ENCODE data around the gene CLNS1A.
"Not testable (repeated sequence)": the region's sequence is repeated elsewhere in the genome, so short reads cannot be mapped to it uniquely, and the experiment has no call there.

The CLNS1A gene

GRCh38 chr11:77619576-77620198, 17.9 kb downstream of the CLNS1A start:
- peak in 1 of 56 donors; percentile 12 for DNase-seq

DNA sequence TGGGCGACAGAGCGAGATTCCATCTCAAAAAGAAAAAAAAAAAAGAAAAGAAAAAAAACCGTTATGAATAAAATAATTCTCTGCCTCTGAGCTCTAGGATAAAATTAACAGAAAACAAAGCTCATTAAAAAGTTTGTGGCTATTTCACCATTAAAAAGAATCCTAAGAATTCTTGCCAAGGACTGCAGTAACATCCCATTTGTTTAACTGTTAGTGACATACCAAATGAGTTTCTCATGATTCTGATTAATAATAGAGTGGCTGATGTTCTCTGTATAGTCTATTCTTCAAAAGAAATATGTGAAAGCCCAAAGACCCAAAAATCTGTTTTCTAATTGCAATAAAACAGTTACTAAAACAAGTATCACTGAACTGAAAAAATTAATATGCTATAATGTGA, 19.7 kb downstream of the CLNS1A start:
- no peak for DNase-seq

GRCh38 chr11:77611921-77612320, 25.7 kb downstream of the CLNS1A start:
- DNase-seq: no peak

DNA sequence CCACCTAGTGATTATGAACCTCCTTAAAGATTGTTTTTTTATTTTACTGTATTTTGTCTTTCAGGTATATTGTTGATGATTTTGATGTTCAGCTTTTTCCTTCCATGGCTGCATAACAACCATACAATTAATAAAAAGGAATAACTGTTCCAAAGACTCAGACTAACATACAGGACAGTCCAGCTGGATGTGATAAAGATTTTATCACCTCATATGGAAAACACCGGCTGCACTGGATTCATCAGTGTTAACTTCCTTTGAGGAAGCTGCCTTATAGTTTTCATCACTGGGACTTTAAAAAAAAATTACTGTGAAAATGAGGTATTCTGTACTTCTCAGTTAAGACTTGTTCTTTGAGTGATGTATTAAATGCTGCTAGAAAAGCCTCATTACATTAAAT, 28.4 kb downstream of the CLNS1A start:
- no peak for DNase-seq

- DNase-seq: no peak
Observed at GRCh38 chr11:77604281-77604680, 33.3 kb downstream of the CLNS1A start.

DNA sequence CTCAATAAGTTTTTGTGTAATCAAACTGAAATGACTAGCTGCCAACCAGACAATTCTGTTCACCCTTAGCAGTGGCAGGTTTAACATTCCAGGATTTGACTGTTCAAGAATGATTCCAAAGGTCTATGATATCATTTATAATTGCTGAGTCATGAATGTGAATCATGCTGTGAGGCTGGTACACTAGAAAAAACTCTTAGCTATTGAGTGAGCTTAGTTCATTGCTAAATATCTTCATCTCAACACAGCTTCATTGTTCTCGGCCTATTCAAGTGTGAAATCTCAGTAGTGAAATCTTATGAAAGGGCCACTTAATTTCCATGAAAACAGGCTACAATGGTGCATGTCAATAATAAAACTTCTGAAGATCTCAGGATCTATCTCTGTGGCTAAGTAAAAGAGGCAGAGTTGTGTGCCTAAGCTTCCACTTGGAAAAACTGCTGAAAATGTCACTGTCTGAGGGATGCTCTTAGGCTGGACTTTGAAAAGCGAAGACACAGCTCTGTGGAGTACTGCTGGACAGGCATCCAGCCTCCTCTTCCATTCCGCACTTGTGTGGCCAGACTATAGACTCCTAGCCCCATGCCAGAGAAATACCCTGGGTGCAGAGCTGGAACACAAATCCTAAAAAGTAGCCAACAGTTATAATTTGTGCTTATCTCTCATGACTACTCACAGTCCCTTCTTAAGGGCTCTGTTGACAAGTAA, 35.1 kb downstream of the CLNS1A start:
- peak in 4 of 56 donors; percentile 1 to 10 (median 8) for DNase-seq

- DNase-seq: no peak
Observed at GRCh38 chr11:77598195-77598594, 39.4 kb downstream of the CLNS1A start.

DNA sequence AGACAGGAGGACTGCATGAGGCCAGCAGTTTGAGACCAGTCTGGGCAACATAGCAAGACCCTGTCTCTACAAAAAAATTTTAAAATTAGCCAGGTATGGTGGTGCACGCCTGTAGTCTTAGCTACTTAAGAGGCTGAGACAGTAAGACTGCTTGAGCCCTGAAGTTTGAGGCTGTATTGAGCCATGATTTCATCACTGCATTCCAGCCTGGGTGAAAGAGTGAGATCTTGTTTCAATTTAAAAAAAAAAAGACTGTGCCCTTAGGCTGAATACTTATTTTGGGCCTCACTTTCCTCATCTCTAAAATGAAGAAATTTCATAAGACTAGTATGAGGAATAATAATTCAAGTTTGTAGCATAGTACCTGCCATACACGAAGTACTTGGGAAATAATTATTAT, 41.0 kb downstream of the CLNS1A start:
- DNase-seq: no peak

GRCh38 chr11:77593883-77594282, 43.7 kb downstream of the CLNS1A start:
- no peak for DNase-seq

DNA sequence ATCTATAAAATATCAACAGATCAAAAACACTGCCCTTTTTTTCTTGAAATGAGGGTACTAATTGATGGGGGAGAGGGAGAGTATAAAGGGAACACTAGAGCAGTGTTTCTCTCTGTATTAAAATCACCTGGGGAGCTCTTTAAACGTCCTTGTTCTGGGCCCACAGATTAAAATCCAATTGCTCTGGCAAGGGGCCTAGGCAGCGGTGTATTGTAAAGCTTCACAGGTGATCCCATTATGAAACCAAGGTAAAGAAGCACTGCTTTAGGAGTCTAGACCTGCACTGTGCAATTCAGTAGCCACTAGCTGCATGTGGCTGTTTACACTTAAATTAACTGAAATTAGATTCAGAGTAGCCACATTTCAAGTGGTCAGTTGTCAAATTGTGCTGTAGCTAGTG, 44.9 kb downstream of the CLNS1A start:
- no peak for DNase-seq

- DNase-seq: peak in 46 of 56 donors; percentile 13 to 78 (median 58)
Observed at GRCh38 chr11:77590194-77590782, 47.3 kb downstream of the CLNS1A start.

DNA sequence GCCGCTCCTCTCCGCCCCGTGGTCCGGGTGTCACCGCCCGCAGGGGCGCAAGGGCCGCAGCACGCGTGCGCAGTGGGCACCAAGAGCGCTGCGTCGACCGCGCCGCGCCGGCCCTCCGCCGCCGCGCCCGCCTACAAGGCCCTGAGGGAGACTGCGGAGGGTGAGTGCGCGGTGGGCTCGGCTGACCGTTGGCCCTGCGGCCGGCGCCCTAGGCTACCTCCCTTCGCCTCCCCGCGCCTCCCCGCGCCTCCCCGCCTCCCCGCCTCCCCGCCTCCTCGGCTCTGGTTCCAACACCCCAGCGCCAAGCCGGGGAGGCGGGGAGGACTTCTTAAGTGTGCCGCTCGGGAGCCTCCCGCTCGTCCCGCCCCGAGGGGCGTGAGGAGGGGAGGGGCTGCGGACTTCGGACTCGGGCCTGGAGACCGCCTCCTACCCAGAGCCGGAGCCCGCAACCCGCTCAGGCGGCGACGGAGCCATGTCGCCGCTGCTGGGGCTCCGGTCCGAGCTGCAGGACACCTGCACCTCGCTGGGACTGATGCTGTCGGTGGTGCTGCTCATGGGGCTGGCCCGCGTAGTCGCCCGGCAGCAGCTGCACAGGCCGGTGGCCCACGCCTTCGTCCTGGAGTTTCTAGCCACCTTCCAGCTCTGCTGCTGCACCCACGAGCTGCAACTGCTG, 47.9 kb downstream of the CLNS1A start, which contains the start of gene AQP11:
AQP11 (plus strand) TSS at position 433 of the 673 bp plus-strand sequence; CDS start at position 473, 40 bp downstream.
- peak in 54 of 56 donors; percentile 39 to 91 (median 77) for DNase-seq

DNA sequence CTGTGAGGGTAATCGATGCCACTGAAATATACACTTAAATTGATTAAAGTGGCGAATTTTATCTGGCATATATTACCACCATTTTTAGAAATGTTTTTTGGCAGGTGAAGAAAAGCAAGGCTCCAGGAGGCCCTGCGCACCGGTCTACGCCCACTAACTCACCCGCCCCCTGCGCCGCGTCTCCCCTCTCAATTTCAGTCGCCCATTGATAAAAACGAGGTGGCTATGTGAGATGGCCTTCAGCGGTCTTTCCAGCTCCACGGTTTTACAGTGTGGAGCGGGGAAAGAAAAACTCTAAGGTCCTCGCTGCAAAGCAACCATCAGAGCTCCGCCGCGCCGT, 48.4 kb downstream of the CLNS1A start:
- no peak for DNase-seq

DNA sequence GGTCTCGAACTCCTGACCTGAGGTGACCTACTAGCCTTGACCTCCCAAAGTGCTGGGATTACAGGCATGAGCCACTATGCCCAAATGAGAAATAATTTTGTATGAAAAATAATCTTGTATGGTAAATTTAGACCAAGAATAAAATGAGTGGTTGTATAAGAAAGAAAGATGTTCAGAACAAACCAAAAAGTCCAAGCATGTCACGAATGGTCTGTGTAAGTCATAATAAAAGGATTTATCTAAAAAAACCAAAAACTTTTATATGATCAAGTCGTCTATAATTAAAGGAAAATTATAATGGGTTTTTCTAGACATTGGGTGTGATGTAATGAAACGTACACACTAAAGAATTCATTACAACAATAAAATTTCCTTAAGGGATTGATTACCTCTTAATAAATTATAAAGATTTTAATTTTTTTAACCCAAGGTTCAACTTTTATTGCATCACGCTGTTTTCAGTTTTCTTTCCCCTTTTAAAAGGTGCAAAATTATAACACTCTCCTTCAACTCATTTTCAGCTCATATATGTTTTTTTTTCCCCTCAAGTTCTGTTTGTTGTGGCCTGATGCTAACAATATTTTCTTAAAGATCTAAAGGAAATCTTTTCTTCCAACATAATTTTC, 56.8 kb downstream of the CLNS1A start:
- no peak for DNase-seq

- DNase-seq: not testable (repeated sequence)
Observed at GRCh38 chr11:77575428-77575827, 62.2 kb downstream of the CLNS1A start.

DNA sequence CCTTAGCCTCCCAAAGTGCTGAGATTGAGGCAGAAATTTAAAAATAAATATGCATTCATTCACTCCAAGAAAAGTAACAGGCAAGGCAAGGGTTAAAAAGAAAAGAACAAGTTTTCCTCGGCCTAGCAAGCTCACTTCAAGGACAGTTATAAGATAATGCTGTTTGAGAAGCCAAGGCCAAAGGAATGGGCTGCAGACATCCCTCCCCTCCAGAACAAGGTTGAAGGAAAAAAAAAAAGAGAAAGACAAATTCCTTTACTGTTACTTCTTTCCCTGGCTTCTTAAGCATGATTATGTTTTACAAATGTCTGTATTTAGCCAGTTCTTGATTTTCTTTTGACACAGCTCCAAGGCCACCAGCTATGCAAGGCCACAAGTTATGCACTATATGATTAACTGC, 66.7 kb downstream of the CLNS1A start:
- not testable (repeated sequence) for DNase-seq

DNA sequence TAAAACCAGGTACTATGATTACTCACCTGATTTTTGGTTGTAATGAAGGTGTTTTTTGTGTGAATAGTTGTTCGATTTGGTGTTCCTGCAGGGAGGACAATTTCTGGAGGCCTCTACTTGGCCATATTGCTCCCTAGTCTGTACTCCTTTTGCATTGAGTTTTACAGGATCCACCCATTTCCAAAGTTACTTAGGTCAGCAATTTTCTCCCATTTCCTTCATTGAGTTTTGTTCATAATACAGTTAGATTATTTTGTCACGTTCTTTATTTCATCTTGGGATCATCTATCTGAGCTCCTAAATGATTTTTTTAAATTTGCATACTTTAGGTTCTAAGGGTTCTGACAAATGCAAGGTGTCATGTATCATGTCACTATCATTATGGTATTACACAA, 67.9 kb downstream of the CLNS1A start:
- DNase-seq: no peak

GRCh38 chr11:77568916-77569675, 68.5 kb downstream of the CLNS1A start:
- no peak for DNase-seq

DNA sequence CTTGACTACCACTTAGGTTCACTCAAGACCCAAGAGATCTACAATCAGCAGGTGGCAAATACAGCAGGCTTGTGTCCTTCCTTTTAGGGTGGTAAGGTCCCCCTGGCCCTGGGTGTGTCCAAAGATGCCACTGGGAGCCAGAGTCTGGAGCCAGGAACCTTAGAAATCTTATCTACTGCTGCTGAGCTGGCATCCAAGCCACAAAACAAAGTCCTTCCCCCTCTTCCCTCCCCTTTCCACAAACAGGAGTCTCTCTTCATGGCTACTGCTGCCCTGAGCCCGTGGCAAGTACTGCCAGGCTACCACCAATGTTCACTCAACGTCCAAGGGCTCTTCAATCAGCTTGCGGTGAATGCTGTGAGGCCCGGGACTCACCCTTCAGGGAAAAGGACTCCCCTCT, 69.3 kb downstream of the CLNS1A start:
- no peak for DNase-seq
